Measurements from ENCODE around the gene CYLD. TPM values are rescaled to one million over a fixed set of nuclear protein-coding genes. Genes with fewer than 3 reads are reported as not detected.

CYLD gene
- total and polyA plus RNA-seq, 2 of the 4 experiments (the other 2 are of a cell fraction), result 16.2 to 37.3 TPM

GRCh38 chr16:50820225-50820624 is 78.3 kb downstream of the CYLD start:
- CTCF ChIA-PET, result no interaction called here
- TF ChIP-seq RAD21 (IDR thresholded peaks at IDR 0.05; ENCODE audit: low read length) (no peak), MXI1 (IDR thresholded peaks at IDR 0.05; ENCODE audit: borderline replicate concordance, low read depth, low read length) (no peak), SMC3 (IDR thresholded peaks at IDR 0.05; ENCODE audit: low read depth, low read length) (no peak), NFE2L2 (IDR thresholded peaks at IDR 0.05; ENCODE audit: low read depth, low read length) (no peak), FOS (IDR thresholded peaks at IDR 0.05; ENCODE audit: low read depth, low read length) (no peak), RFX5 (IDR thresholded peaks at IDR 0.05; ENCODE audit: low read depth, low read length) (no peak), CTCF (conservative IDR thresholded peaks at IDR 0.05; ENCODE audit: low read depth, low read length) (no peak), RCOR1 (IDR thresholded peaks at IDR 0.05; ENCODE audit: insufficient replicate concordance, low read length) (no peak), ELK1 (IDR thresholded peaks at IDR 0.05; ENCODE audit: borderline replicate concordance, low read depth, low read length) (no peak), POLR2A (IDR thresholded peaks at IDR 0.05; ENCODE audit: low read depth, low read length) (no peak)
- intact Hi-C loops (cut with micrococcal nuclease) (no loop called here), dilution Hi-C loops (cut with HindIII; ENCODE audit: low sequenced_read_pairs, unreplicated experiment) (no loop called here), in situ Hi-C loops (cut with MboI; ENCODE audit: low sequenced_read_pairs) (loop anchor here (25.0 kb wide), 1 partner anchor 1167 kb away; no protein-coding TSS in a partner anchor)
- Histone ChIP-seq H3K18ac (ENCODE audit: low read depth, low read length) (no peak overlapping the region), H3K9me3 (ENCODE audit: control insufficient read depth, insufficient read depth, low read length) (no peaks in the 10 kb centered on the region), H3K9ac (ENCODE audit: low read depth, low read length) (no peak overlapping the region), H3K4me3 (ENCODE audit: insufficient read depth, low read depth, low read length) (no peak overlapping the region), H3K9me1 (ENCODE audit: insufficient read depth, low read length) (no peaks in the 10 kb centered on the region), H3K36me3 (ENCODE audit: control insufficient read depth, insufficient read depth, low read length) (no peaks in the 10 kb centered on the region), H3K4me1 (ENCODE audit: control insufficient read depth, insufficient read depth, low read length) (no peaks in the 10 kb centered on the region), H3K4me2 (ENCODE audit: low read depth, low read length) (no peak overlapping the region), H4K8ac (ENCODE audit: low read depth in 2 of 2, low read length in 2 of 2) (no peak overlapping the region), H3K14ac (replicated peaks; ENCODE audit: low read depth, low read length) (no peak overlapping the region), H3K4ac (ENCODE audit: low read depth, low read length) (no peak overlapping the region), H3K27ac (ENCODE audit: insufficient read depth, low read length) (no peak overlapping the region), H2AK5ac (ENCODE audit: low read depth, low read length) (no peak overlapping the region), H2BK5ac (ENCODE audit: low read depth, low read length, poor library complexity, severe bottlenecking) (no peak overlapping the region), H2AK9ac (replicated peaks; ENCODE audit: low read depth, low read length, poor library complexity) (no peak overlapping the region), H4K91ac (ENCODE audit: insufficient read depth, low read depth, low read length) (no peak overlapping the region), H3K56ac (ENCODE audit: extremely low read depth, insufficient read depth, low read length) (no peak overlapping the region), H3K79me1 (ENCODE audit: low read depth in 1 of 2, low read length in 2 of 2) (no peaks in the 10 kb centered on the region), H2AFZ (replicated peaks; ENCODE audit: low read length, poor library complexity) (no peak overlapping the region), H4K20me1 (ENCODE audit: insufficient read depth, low read length) (no peaks in the 10 kb centered on the region), H3K23ac (ENCODE audit: low read depth, low read length) (no peak overlapping the region), H2BK15ac (ENCODE audit: low read depth, low read length) (no peak overlapping the region), H2BK120ac (ENCODE audit: low read depth, low read length) (no peak overlapping the region), H2BK20ac (ENCODE audit: low read depth, low read length) (no peak overlapping the region), H4K5ac (ENCODE audit: low read depth, low read length) (no peak overlapping the region), H3K27me3 (ENCODE audit: control insufficient read depth, insufficient read depth, low read length) (peaks cover 14% of the 10 kb centered on the region)
- ATAC-seq (ENCODE audit: low read depth), result no peak
- 55% methylated on average over 3 of the region's 5 CpGs; no CpG with 5 or more reads in 1 of the 2 experiments for WGBS, 2 experiments (ENCODE audit: extremely low coverage in 2 of 2, insufficient read length in 1 of 2)
- no peak for DNase-seq
- POLR2A ChIA-PET (ENCODE audit: unreplicated experiment), result no interaction called here
- BruUV-seq (replicated peaks), result no TSS peak

Data from IMR-90 (cell line).